ENCODE data around the gene BDH2.

- no peak for TF ChIP-seq POLR2AphosphoS5 (IDR thresholded peaks at IDR 0.05)
- no peak for TF ChIP-seq CTCF (IDR thresholded peaks at IDR 0.05 in 8 of 11, conservative IDR thresholded peaks at IDR 0.05 in 3 of 11)
- TF ChIP-seq POLR2A (IDR thresholded peaks at IDR 0.05), result no peak
These were observed 46.9 kb downstream of the BDH2 start for GRCh38 chr4:103052779-103053178.
